Liver (tissue), 9 donors: ENCODE measurements around the gene MEF2D. TPM values are rescaled to one million over a fixed set of nuclear protein-coding genes. Genes with fewer than 3 reads are reported as not detected.

Source experiments
- DNase-seq: peaks from one replicate; pipeline ENCODE4 v3.0.0-alpha.2; 2017; ENCODE audit warnings: low spot score
- H3K27ac ChIP-seq, 2 donors: one replicate each; pipeline ENCODE4 v1.7.0; 2013; ENCODE audit warnings: inconsistent platforms in 2 of 2, low read length in 2 of 2, control low read depth in 1 of 2, low read depth in 1 of 2, mild to moderate bottlenecking in 1 of 2
- H3K27me3 ChIP-seq, 4 donors: one replicate each; pipeline versions ENCODE4 v1.6.1 to v1.7.0; 2013; ENCODE audit warnings: low read length in 3 of 4, inconsistent platforms in 1 of 4, mild to moderate bottlenecking in 1 of 4, moderate library complexity in 1 of 4; ENCODE audit not compliant: control insufficient read depth in 4 of 4, insufficient read depth in 4 of 4
- H3K36me3 ChIP-seq, 4 donors: one replicate each; pipeline versions ENCODE4 v1.6.1 to v1.7.0; 2013; ENCODE audit warnings: low read length in 3 of 4, mild to moderate bottlenecking in 3 of 4, low read depth in 1 of 4, moderate library complexity in 1 of 4; ENCODE audit not compliant: control insufficient read depth in 4 of 4, insufficient read depth in 3 of 4
- H3K4me1 ChIP-seq, 4 donors: one replicate each; pipeline versions ENCODE4 v1.6.1 to v1.7.0; 2013; ENCODE audit warnings: low read length in 3 of 4, mild to moderate bottlenecking in 3 of 4, moderate library complexity in 1 of 4; ENCODE audit not compliant: control insufficient read depth in 4 of 4, insufficient read depth in 4 of 4
- H3K4me3 ChIP-seq, 3 donors: one replicate each; pipeline versions ENCODE4 v1.6.1 to v1.7.0; 2013; ENCODE audit warnings: low read length in 3 of 3, control low read depth in 1 of 3, low read depth in 1 of 3, mild to moderate bottlenecking in 1 of 3
- H3K9ac ChIP-seq, 2 donors: one replicate each; pipeline ENCODE4 v1.7.0; 2013; ENCODE audit warnings: low read length in 2 of 2, mild to moderate bottlenecking in 2 of 2, moderate library complexity in 2 of 2, control low read depth in 1 of 2, low read depth in 1 of 2
- H3K9me3 ChIP-seq, 4 donors: one replicate each; pipeline versions ENCODE4 v1.6.1 to v1.7.0; 2013; ENCODE audit warnings: low read length in 3 of 4; ENCODE audit not compliant: control insufficient read depth in 4 of 4
- ATF3 ChIP-seq: IDR thresholded peaks from 2 replicates; pipeline ENCODE4 v1.6.1; 2016; ENCODE audit warnings: antibody characterized with exemption
- EGR1 ChIP-seq, 2 donors: IDR thresholded peaks; 2 replicates each; pipeline ENCODE4 v1.6.1; 2016 to 2018; ENCODE audit warnings: antibody characterized with exemption in 2 of 2, low read depth in 2 of 2
- FOXA1 ChIP-seq: IDR thresholded peaks from 2 replicates; pipeline ENCODE4 v1.6.1; 2016; ENCODE audit warnings: antibody characterized with exemption
- FOXA2 ChIP-seq: IDR thresholded peaks from 2 replicates; pipeline ENCODE4 v1.6.1; 2016; ENCODE audit warnings: antibody characterized with exemption
- GABPA ChIP-seq, 2 donors: IDR thresholded peaks in 1 of 2; conservative IDR thresholded peaks in 1 of 2; 2 replicates each; pipeline ENCODE4 v1.6.1; 2016; ENCODE audit warnings: antibody characterized with exemption in 2 of 2, mild to moderate bottlenecking in 1 of 2, moderate library complexity in 1 of 2
- HNF4A ChIP-seq, 2 donors: conservative IDR thresholded peaks; 2 replicates each; pipeline ENCODE4 v1.6.1; 2016; ENCODE audit warnings: antibody characterized with exemption in 2 of 2, mild to moderate bottlenecking in 2 of 2
- HNF4G ChIP-seq: IDR thresholded peaks from 2 replicates; pipeline ENCODE4 v1.6.1; 2016; ENCODE audit warnings: antibody characterized with exemption
- JUND ChIP-seq, 2 donors: IDR thresholded peaks; 2 replicates each; pipeline ENCODE4 v1.6.1; 2016; ENCODE audit warnings: antibody characterized with exemption in 2 of 2
- NR2F2 ChIP-seq: IDR thresholded peaks from 2 replicates; pipeline ENCODE4 v1.6.1; 2016; ENCODE audit warnings: antibody characterized with exemption
- RAD21 ChIP-seq, 2 donors: IDR thresholded peaks; 2 replicates each; pipeline ENCODE4 v1.6.1; 2016; ENCODE audit warnings: antibody characterized with exemption in 2 of 2, mild to moderate bottlenecking in 2 of 2
- RXRA ChIP-seq, 2 donors: IDR thresholded peaks; 2 replicates each; pipeline ENCODE4 v1.6.1; 2017 to 2018; ENCODE audit warnings: antibody characterized with exemption in 2 of 2, mild to moderate bottlenecking in 1 of 2
- TAF1 ChIP-seq: conservative IDR thresholded peaks from 2 replicates; pipeline ENCODE4 v1.6.1; 2016; ENCODE audit warnings: antibody characterized with exemption, mild to moderate bottlenecking
- YY1 ChIP-seq: IDR thresholded peaks from 2 replicates; pipeline ENCODE4 v1.6.1; 2016; ENCODE audit warnings: antibody characterized with exemption, mild to moderate bottlenecking
- ZBTB33 ChIP-seq: IDR thresholded peaks from 2 replicates; pipeline ENCODE4 v1.6.1; 2016; ENCODE audit warnings: antibody characterized with exemption
- WGBS: extraction: QIAGEN DNeasy Blood & Tissue Kit; methylation state at CpG from one replicate; pipeline ENCODE4 v1.1.7; 2013; 5-methylcytosine and 5-hydroxymethylcytosine counted together
- polyA plus RNA-seq, 2 donors: library from polyadenylated mRNA; stranded (reverse) in 1 of 2; unstranded in 1 of 2; fragments of 200-250 nt in 1 of 2; fragments of >200 nt in 1 of 2; fragmentation: Nextera tagmentation in 1 of 2; extraction: Ambion mirVana in 1 of 2; gene quantifications; one replicate each; pipeline versions ENCODE4 v1.2.1 to v1.2.3, GENCODE V29; 2013 to 2015
- total RNA-seq, 2 donors: library from RNA; depleted of rRNA; stranded (reverse); fragments of >200 nt; gene quantifications; one replicate each; pipeline ENCODE4 v1.2.3, GENCODE V29; 2014
- TF ChIP-seq, protein P1 (sequence below): IDR thresholded peaks from 2 replicates; pipeline ENCODE4 v1.6.1; 2016; ENCODE audit warnings: antibody characterized with exemption, mild to moderate bottlenecking
- donor health status: healthy.
- donor health status: healthy.
- donor health status: healthy.
- donor health status: healthy.
- donor health status: healthy.

Gene MEF2D
- total and polyA plus RNA-seq, 4 donors, result 3.4 to 7.6 (median 5.5) TPM

GRCh38 chr1:156432669-156433018 lies 67.9 kb downstream of the MEF2D start:
- TF ChIP-seq GABPA (IDR thresholded peaks at IDR 0.05 in 1 of 2, conservative IDR thresholded peaks at IDR 0.05 in 1 of 2), result no peak
- TF ChIP-seq NR2F2, result no peak
- no peak for TF ChIP-seq FOXA1
- Histone ChIP-seq H3K9ac (no peak overlapping the region), H3K36me3 (no peaks in the 10 kb centered on the region), H3K27ac (no peak overlapping the region), H3K4me3 (no peak overlapping the region), H3K27me3 (peaks cover 0 to 45% (median 32%) of the 10 kb centered on the region in 4 donors), H3K9me3 (no peaks in the 10 kb centered on the region), H3K4me1 (peaks cover 4 to 14% (median 5%) of the 10 kb centered on the region in 4 donors)
- 9% methylated on average over 11 of the region's 11 CpGs for WGBS
- no peak for DNase-seq

- peaks cover 3 to 40% (median 27%) of the 10 kb centered on the region in 4 donors for H3K27me3 ChIP-seq
- no peak overlapping the region for H3K27ac ChIP-seq
- WGBS, result 23% methylated on average over 12 of the region's 12 CpGs
- TF ChIP-seq NR2F2 (no peak), YY1 (no peak), RXRA (IDR thresholded peaks at IDR 0.05) (no peak), ZBTB33 (no peak), JUND (IDR thresholded peaks at IDR 0.05) (no peak), EGR1 (IDR thresholded peaks at IDR 0.05; ENCODE audit: low read depth in 2 of 2) (no peak), FOXA2 (no peak), FOXA1 (no peak), HNF4A (conservative IDR thresholded peaks at IDR 0.05) (no peak), TAF1 (no peak), ATF3 (no peak), HNF4G (no peak), RAD21 (IDR thresholded peaks at IDR 0.05) (no peak)
- TF ChIP-seq, protein P1, sequence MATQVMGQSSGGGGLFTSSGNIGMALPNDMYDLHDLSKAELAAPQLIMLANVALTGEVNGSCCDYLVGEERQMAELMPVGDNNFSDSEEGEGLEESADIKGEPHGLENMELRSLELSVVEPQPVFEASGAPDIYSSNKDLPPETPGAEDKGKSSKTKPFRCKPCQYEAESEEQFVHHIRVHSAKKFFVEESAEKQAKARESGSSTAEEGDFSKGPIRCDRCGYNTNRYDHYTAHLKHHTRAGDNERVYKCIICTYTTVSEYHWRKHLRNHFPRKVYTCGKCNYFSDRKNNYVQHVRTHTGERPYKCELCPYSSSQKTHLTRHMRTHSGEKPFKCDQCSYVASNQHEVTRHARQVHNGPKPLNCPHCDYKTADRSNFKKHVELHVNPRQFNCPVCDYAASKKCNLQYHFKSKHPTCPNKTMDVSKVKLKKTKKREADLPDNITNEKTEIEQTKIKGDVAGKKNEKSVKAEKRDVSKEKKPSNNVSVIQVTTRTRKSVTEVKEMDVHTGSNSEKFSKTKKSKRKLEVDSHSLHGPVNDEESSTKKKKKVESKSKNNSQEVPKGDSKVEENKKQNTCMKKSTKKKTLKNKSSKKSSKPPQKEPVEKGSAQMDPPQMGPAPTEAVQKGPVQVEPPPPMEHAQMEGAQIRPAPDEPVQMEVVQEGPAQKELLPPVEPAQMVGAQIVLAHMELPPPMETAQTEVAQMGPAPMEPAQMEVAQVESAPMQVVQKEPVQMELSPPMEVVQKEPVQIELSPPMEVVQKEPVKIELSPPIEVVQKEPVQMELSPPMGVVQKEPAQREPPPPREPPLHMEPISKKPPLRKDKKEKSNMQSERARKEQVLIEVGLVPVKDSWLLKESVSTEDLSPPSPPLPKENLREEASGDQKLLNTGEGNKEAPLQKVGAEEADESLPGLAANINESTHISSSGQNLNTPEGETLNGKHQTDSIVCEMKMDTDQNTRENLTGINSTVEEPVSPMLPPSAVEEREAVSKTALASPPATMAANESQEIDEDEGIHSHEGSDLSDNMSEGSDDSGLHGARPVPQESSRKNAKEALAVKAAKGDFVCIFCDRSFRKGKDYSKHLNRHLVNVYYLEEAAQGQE, result no peak
- no peak overlapping the region for H3K4me3 ChIP-seq
- DNase-seq, result no peak
- H3K36me3 ChIP-seq, result no peaks in the 10 kb centered on the region
- peaks cover 4 to 14% (median 5%) of the 10 kb centered on the region in 4 donors for H3K4me1 ChIP-seq
- no peaks in the 10 kb centered on the region for H3K9me3 ChIP-seq
- H3K9ac ChIP-seq, result no peak overlapping the region
These were observed 68.6 kb downstream of the MEF2D start for GRCh38 chr1:156431769-156432668.
